ENCODE measurements around the gene TNRC6A.
"Not testable (repeated sequence)": the region's sequence is repeated elsewhere in the genome, so short reads cannot be mapped to it uniquely, and the experiment has no call there.

TNRC6A gene

DNA sequence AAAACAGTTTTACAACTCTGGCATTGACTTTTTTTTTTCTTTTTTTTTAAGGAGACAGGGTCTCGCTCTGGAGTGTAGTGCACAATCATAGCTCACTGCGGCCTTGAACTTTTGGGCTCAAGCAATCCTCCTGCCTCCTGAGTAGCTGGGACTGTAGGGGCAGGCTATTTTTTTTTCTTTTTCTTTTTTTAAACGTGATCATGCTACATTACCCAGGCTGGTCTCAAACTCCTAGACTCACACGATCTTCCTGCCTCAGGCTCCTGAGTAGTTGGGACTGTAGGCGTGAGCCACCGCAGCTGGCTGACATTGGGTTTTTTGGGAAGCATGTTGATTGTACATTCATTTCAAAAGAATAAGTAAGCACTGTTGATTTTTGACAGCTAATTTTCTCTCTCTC is 32.1 kb downstream of the TNRC6A start:
- no peak for DNase-seq

DNA sequence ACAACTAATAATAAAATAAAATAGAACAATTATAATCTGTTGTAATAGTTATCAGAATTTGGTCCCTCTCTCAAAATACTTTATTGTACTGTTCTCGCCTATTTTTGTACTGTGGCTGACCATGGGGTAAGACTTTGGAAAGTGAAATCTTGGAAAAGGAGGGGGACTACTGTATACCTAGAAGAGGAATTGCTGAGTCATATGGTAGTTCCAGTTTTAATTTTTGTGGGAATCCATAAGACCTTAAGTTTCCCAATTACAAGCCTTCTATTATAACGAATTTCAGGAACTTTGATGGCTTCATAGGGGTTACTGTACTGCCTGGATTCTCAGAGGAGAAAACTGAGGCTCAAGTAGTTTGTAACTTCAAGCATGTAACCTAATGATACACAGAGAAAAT is 35.5 kb downstream of the TNRC6A start:
- DNase-seq: no peak

DNA sequence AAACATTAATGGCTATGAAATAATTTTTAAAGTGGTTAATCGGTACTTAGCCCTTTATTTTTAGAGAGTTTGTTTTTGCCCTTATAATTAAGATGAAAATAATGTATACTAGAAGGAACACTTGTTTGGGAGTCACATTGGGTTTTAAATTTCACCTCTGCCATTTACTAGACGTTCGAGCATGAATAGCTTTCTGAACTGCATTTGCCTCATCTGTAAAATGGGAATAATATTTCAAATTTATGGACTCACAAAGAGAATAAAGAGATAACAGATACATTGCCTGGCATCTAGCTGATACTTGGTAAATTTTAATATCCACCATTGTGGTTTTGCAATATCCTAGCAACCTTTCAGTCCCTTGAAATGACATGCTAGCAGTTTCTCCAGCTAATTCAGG is 36.6 kb downstream of the TNRC6A start:
- no peak for DNase-seq

DNA sequence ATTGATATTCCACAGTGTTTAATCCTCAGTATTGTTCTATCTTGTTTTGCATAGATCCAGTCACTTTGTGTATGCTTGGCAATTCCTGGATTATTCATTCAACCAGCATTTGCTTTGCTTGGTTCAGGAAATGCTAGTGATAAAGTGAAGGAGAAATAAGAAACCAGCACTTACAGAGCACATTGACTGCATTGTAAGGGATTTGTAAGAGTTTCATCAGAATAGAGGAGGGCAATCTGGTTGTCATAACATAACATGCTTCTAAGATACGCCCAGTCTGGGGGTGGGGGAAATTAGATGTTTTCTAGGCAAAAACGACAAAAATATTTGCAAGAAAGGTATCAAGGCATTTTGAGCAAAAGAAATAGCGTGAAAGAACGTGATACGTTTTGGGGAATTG is 40.4 kb downstream of the TNRC6A start:
- DNase-seq: no peak

DNA sequence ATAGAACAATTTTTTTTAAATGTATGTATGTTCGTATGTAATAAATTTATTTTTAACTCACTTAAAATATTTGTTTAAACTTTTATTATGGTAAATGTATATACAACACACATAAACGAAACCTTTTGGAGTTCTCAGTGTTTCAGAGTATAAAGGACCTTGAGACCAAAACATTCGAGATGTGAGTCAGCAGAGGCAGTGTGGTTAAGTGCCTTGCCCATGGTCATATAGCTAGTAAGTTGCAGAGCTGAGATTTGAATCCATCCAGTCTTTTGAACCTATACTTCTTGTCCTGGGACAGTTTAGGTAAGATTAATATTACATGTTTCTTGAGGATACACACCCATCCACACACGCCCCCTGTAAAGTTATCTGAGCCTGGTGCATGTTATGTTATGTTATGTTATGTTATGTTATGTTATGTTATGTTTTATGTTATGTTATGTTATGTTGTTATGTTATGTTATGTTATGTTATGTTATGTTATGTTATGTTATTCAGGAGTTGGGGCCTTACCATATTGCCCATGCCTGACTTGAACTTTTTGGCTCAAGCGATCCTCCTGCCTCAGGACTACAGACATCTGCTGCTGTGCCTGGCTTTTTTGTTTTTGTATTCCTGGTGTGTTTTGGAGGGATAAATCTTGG is 41.8 kb downstream of the TNRC6A start:
- DNase-seq: no peak

DNA sequence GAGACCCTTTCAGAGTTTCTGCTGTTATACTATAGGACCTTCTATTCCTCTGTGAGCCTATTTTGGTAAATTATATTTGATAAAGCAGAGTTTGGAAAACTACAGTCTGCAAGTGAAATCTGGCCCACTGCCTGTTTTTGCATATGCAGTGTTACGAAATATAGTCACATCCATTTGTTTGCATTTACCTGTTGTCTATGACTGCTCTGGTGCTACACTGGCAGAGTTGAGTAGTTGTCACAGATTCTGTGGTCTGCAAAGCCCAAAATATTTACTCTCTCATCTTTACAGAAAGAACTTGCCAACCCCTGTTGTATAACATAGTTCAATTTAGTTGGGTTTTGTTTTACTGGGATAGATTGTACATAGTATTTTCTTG is 42.3 kb downstream of the TNRC6A start:
- DNase-seq: no peak

DNA sequence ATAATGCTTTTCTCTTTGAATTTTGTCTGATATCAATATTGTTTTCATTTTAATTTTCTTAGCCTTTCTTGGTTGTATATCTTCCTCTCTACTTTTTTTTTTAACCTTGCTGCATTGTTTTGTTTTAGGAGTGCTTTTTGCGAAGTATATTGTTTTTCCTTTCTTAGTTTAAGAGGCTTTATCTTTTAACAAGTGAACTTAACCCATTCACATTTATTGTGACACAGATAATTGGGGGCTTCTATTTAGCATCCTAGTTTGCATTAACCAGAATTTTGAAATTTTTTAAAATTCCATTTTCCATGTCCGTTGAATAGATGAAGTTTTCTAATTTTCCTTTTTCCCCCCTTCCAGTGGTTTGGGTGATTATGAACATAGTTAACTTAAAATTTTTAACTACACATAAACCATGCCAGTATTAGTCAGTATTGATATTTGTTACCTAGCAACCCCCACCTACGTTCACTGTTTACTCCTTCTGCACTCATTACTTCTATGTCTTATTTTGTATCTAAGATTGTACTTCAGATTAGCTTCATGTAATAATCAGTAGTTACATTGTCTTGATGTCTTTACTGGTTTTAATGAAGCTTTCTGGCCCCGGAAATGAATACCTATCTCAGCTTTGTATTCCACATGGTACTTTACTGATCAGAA is 44.4 kb downstream of the TNRC6A start:
- no peak for DNase-seq

DNA sequence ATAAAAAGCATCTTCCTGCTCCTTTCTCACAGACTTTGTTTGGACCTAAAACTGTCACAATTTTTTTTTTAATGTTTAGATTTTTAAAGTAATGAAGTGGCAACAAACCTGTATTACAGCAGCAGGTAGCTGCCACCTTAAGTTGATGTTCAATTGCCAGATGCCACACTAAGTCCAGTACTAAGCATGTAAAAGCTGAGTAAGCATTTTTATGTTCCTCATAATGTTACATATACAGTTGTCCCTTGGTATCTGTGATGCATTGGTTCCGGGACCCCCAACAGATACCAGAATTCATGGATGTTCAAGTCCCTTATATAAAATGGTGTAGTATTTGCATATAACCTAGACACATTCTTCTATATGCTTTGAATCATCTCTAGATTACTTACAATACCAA is 45.1 kb downstream of the TNRC6A start:
- DNase-seq: no peak

DNA sequence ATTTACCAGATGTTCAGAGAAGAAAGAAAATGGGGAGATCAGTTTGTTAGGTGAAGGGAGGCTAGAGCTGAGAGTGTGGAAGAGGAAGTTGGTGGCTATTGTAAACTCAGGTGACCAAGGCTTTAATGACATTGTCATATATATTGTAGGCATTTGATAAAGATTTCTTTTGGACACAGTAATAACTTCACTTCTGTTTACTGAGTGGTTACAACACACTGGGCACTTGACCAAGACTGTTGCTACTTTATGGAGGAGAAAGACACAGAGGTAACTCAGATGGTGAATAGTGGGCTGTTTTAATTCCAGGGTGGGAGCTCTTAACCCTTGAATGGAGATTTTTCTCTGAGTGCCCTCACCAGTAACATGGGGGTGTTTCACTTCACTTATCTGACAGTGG is 46.0 kb downstream of the TNRC6A start:
- DNase-seq: no peak

DNA sequence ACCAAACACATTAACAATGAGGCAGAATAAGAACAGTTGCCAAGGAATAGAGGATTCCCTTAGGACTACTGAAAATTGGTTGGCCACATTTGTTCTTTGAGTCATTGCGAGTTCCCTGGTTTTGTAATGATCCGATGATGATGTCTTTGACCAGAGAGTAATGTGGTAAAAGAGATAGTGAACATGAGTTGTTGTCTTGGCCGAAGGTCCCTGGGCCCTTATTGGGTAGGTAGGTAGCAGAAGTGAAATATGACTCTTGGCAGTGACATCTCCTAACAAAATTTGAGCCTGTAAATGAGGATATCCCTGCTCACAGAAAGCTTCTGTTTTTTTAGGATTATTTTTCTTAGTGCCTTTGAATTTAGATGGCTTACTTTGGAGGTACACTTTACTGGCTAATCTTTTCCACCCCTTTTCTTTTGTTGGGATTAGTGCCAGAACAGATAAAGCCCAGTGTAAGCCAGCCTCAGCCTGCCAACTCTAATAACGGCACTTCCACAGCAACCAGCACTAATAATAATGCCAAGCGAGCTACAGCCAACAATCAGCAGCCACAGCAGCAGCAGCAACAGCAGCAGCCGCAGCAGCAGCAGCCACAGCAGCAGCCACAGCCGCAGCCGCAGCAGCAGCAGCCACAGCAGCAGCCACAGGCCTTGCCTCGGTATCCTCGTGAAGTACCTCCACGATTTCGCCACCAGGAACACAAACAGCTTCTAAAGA is 47.2 kb downstream of the TNRC6A start:
- DNase-seq: no peak

DNA sequence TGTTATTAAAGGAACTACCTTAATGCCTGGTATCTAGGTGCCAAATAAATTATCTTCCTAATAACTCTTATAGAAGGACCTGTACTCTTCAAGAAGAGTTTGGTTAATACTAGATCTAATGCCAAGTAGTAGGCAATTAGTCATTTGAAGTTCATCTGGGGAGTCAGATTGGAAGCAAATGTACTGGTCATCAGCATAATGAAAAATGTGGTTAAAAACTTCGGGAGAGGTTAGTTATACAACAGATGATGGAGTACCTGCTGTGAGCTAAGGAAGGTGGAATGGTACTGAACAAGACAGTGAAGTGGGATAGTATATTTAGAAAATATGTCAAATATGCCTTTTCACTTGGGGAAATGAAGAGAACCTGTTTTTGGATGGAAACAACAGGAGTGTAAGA is 49.2 kb downstream of the TNRC6A start:
- DNase-seq: no peak

DNA sequence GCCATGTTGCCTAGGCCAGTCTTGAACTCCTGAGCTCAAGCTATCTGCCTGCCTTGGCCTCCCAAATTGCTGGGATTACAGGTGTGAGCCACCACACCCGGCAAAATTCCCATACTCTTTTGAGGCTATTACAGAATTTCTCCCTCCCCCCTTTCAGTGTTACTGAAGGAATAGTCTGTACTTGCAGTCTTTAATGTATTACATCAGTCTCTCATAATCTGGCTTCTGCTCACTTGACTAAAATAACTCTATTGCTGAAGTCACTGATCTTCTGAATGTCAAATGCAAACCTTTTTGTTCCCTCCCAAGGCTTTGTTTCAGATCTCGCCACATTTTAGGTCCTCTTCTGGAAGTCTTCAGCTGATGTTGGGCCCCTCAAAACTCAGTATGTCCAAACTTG is 51.8 kb downstream of the TNRC6A start:
- DNase-seq: no peak

DNA sequence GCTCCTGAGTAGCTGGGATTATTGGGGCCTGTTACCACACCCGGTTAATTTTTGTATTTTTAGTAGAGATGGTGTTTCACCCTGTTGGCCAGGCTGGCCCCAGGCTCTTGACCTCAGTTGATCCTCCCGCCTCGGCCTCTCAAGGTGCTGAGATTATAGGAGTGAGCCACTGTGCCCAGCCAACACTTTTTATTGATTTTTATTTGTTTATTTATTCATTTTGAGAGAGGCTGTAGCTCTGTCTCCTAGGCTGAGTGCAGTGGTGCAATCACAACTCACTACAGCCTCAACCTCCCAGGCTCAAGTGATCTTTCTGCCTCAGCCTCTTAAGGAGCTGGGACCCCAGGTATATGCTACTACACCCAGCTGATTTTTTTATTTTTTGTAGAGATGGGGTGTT is 54.7 kb downstream of the TNRC6A start:
- DNase-seq: no peak

DNA sequence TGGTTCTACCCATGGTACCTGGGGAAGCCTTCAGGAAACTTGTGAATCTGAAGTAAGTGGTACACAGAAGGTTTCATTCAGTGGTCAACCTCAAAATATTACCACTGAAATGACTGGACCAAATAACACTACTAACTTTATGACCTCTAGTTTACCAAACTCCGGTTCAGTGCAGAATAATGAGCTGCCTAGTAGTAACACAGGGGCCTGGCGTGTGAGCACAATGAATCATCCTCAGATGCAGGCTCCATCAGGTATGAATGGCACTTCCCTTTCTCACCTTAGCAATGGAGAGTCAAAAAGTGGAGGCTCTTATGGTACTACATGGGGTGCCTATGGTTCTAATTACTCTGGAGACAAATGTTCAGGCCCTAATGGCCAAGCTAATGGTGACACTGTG is 60.4 kb downstream of the TNRC6A start:
- no peak for DNase-seq

DNA sequence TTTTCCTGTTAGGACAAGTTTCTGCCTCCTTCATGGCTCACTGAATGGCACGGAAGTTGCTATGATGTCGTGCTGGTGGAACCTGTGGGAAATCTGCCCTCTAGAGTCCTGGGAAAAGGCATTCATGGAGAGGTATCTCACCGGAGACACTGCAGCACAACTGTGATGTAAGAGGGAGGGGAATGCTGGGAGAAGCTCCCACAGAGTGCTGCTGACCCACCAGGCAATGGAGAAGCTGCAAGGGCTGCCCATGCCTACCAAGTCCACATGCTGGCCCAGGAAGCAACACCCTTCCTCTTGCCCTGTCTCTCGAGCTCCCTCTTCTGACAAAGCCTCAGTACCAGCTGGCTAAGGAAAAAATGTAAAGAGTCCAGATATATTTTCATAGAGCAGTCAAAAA is 71.1 kb downstream of the TNRC6A start:
- DNase-seq: no peak

DNA sequence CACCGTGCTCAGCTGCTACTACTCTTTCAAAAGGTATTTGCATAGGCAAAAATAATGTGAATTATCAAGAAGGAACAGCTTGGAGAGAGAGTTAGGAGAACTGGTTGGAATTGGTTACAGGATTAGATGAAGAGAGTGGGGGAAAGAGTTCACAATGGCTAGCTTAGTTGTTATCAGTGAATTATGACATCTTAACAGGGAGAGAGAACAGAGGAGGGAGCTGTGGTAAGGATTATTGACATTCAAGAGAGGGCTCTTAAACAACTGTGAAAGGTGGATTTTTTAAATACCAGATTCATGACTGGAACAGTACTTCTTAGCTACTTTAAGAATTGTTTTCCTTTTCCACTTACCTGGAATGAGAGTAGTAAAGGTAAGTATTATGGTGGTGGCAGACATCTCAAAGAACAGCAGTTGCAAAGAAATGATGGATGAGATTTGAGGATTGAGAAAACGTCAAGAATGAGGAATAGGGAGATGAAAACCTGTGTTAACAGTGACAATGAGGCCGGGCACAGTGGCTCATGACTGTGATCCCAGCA is 72.4 kb downstream of the TNRC6A start:
- no peak for DNase-seq

DNA sequence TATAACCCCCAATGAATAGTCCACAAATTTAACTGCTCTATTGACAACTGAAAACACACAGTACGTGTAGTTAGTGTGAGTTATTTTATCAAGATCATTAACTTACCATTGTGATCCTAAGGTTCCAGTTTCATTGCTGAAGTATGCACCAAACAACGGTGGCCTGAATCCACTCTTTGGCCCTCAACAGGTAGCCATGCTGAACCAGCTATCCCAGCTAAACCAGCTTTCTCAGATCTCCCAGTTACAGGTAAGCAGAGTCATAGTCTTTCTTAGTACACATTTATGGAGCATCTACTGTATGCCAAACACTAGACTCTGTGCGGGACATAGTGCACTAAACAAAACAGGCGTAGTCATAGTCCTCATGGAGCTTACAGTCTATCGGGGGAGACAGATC is 76.0 kb downstream of the TNRC6A start:
- DNase-seq: no peak

DNA sequence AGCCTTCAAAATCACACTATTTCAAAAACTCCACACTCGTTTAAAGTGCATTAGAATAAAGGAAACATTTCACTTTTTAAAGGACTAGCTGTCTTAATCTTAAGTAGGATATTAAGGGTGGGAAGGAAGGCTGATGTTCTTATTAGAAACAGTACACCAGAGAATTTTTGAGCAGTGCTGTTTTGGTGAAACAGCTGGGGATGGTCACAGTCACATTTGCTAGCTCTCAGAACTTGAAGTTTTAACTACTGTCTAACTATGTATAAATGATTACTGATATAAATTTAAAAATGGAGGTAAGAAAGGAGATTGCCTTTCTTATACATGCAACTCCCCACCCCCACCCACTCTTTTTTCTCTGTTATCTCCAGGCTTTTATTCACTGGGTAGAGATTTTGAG is 77.8 kb downstream of the TNRC6A start:
- DNase-seq: no peak

DNA sequence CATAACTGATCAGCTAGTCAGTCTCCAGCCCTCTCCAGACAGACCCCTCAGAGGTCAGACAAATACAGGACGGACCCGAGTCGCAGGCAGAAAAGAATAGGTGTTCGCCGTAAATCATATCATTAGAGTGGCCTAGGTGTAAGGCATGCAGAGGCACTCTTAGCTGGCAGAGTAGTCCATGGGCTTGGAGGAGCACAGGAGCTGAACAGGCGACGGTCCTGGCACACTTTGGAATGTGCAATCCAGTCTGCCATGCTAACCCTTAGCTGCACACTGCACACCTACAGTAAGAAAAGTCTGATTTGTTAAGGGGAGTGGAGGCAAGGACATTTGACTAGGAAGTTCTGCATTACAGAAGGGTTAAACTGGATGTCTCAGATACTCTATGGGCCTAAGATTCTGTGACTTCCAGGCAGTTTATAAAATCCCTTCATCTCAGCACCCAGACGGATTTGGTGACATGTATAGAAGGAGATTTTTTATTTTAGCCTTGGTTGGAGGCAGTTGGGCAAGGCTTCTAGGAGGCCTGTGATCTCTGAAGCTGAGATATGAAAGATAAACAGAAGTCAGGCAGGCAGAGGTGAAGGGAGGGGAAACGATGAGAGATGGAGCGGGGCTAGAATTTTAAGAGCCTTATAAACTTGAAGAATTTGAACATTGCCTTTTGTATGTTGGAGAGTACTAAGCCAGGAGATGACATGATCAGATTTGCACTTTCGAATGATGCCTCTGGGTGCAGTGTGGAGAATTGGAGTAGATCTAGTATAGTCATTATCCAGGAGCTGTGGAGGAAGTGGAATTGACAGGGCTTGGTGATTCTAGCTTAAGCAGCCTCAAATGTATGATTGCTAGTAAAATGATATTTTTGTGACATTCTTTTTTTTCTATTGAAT is 81.7 kb downstream of the TNRC6A start:
- DNase-seq: no peak

DNA sequence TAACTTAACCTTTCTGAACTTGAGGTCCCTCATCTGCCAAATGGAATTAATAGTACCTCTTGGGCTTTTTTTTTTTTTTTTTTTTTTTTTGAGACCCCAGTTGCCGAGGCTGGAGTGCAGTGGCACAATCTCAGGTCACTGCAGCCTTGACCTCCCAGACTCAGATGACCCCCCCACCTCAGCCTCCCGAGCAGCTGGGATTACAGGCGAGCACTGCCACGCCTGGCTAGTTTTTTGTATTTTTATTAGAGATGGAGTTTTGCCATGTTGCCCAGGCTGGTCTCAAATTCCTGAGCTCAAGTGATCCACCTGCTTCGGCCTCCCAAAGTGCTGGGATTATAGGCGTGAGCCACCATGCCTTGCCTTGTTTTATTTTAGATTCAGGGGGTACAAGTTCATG is 83.4 kb downstream of the TNRC6A start:
- not testable (repeated sequence) for DNase-seq

DNA sequence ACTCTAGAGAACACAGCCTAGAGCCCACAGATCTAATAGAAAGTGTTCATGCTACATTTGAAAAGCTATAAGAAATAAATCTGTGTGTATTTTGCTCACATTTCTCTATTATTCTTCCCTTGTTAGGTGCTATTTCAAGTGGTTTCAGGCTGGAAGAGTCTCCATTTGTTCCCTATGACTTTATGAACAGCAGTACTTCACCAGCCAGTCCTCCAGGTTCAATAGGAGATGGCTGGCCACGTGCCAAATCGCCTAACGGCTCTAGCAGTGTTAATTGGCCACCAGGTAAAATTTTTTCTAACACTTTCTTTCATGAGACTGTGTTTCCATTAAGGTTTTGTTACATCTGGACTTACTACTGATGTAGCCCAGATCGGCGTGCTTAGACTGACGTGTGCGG is 85.6 kb downstream of the TNRC6A start:
- DNase-seq: no peak

DNA sequence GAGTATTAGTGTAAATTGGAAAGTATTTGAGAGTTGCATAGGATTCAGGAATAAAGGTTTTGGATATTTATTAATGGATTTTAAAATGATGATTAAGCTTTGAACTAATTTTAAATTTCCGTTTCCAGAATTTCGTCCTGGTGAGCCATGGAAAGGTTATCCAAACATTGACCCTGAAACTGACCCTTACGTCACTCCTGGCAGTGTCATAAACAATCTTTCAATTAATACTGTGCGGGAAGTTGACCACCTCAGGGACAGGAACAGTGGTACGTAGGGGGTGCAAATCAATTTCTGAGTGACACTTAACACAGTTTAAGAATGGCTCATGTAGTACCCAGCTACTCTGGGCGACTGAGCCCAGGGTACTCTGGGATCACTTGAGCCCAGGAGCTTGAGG is 87.2 kb downstream of the TNRC6A start:
- DNase-seq: no peak

DNA sequence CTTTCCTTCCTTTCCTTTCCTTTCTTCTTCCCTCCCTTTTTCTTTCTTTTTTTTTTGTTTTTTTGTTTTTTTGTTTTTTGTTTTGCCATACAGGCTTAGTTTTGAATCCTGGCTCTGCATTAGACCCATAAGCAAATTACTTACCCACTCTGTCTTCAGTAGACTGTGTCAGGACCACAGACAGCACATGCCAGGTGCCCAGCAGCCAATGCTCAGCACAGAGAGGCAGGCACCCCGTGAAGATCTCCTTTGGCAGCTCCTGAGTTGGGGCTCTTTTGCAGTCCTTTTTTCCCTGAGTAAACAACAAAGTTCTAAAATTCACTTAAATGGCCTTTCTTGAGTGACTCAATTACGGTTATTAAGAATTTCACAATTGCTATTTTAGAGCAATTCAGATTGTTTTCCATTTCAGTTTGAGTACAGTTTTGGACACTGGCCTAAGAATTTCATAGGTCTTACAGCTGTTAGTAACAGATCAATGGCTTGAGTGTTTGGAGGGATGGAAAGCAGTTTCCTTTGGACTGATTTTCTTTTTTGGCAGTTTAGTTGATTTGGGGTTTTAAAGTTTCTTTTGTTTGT is 90.1 kb downstream of the TNRC6A start:
- DNase-seq: no peak

All from T1000 (cell line).